SHP77 (cell line): ENCODE measurements around the gene PTPRN2.
"Not testable (repeated sequence)": the region's sequence is repeated elsewhere in the genome, so short reads cannot be mapped to it uniquely, and the experiment has no call there.

Experiments used
- DNase-seq, 2 experiments: peaks; one replicate each; lab custom pipeline; 2025; lab: John Stamatoyannopoulos, UW

The PTPRN2 gene

DNA sequence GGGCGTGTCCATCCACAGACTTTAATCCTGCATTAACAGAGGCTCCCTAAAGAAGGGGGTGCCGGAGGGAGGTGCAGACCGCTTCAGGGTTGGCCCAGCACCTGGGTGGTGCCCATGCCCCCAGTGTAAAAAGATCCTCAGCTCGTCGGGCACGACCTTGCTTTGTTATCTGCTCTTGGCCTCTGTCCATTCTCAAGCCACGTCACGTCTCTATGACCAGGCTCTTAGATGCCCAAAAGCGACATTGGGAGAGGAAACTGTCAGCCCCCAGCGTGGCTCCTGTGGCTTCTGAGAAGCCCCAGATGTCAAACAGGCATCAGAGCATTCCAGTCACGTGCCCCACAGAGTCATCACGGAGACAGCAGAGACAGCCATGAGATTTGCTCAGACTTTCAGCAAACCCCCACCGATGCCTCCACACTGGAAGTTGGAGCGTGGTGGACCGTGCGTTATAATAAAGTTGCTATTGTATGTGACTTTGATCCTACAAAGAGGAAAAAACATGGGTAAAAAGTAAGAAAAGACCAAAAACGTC lies 55.5 kb downstream of the PTPRN2 start:
- DNase-seq = no peak

DNA sequence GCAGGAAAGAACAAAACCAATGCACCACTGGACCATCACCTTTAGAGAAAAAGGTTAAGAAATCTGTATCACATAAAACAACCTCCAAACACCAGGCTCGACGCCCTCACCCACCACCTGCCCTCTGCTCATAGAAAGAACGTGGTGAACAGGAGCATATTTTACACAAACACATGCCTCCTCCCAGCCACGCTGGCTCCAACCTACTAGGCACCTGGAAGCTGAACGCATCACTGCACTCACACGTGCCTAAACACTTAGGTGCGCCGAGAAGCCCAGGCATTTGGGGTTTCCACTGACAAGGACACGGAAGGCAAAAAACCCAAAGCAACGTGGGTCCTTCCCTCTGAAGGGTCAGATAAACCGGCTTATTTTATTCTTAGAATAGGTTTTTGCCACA lies 56.0 kb downstream of the PTPRN2 start:
- peak; percentile 42 to 46 for DNase-seq

DNA sequence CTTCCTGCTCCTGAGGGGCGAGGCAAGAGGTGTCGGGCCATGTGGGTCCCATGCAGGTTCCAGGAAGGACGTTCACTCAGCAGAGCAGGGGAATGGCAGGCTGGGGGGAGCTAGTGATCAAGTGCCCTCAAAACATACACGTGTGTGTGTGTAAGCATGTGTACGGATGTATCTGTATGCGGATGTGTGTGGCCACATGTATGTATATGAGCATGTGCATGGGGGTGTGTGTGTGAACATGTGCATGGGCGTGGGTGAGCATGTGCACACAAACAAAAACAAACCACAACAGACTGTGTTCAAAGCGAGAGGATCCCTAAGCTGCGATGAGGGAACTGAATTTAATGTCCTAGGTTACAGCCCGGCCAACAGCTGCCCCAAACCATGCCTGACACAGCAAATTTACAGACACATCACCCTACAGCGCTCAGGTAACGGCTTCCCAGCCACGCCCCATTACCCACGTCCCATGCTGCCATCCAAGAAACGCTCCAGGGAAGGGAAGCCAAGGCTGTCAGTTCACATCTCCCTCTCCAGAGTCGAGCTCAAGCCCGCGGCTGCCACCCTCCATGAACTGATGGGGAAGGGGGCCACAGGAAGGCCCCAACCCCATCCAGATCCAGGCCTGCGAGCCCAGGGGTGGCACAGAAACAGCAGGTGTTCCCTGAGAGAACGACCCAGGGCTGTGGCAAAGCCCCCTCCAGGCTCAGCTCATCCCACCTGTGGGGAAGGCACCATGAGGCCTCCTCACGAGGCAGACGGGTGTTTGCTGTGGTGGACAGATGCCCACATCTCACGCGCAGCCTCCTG lies 56.6 kb downstream of the PTPRN2 start:
- peak in 1 of 2 experiments; percentile 14 for DNase-seq

DNA sequence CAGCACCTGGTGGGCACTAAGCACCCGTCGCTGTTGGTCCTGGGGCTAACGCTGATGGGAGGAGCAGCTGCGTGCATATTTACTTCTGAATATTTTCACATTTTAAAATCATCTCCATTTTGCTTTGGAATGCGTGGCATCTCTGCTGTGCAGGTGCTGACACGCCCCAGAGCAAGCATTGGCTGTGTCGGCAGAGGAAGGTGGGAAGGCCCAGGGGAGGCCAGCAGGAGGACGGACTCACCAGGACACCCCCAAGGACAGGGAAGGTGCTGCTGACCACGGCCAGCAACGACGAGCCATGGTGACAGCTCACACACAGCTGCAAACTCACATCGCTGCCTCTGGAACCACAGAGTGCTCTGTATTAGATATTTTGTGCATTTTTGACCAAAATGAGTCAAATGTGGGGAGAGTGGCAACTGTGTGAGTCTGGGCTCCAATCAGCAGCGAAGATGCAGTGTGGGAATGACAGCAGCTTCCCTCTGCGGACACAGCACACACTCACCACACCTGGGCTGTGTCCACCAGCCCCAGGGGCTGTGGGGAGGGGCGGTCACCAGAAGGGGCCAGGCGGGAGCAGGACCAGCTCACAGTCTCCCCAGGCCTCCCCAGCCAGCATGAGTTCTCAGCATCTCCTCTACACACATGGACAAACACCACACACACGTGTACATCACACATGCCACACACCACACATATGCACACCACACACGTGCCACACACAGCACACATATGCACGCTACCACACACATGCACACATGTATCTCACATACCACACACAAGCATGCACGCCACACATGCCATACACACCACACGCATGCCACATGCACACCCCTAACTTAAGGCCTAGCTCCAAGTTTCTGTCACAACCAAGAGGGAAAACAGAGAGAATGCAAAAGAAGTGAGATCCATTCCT lies 58.2 kb downstream of the PTPRN2 start:
- no peak for DNase-seq

DNA sequence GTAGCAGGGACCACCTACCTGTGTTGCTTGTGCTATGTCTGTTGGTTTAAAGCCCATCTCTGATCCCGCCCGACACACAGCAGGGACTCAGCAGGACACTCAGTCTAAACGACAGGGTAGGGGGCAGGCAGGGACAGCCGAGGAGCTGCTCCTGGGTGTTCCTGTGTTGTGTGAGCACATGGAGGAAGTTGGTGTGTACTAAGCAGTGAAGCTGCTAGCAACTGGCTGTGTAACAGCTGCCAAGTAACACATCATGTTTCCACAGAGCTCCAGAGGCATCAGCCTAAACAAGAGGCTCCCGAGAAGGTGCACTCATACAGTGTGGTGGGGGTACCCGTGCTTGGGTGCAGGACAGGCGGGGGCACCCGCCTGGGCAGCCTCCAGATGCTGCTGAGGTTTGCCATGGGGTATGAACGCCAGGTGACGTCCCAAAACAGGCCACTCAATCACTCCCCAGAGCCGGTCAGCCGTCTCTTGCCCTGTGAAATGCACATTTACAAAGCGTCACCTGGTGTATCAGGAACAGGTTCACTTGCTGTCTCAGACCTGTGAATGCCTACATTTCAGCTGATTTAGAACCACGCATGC lies 59.6 kb downstream of the PTPRN2 start:
- DNase-seq = no peak

DNA sequence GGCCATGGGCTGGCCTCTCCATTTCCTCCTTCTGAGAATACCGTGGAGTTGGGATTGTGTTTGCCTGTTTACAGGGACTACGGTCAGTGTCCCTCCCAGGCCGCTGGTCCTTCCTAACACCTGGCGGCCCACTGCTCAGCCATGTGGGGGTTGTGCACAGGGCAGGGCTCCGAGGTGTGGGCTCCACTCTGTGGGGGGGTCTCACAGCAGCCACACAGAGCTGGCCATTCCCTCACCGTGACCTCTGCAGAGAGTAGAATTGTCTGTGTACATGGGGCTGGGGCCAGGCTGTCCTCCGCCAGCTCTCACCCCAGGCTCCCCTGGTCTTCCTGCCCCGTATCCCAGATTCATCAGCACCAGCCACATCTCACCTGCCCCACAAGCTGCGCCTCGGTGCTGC lies 60.1 kb downstream of the PTPRN2 start:
- no peak for DNase-seq

DNA sequence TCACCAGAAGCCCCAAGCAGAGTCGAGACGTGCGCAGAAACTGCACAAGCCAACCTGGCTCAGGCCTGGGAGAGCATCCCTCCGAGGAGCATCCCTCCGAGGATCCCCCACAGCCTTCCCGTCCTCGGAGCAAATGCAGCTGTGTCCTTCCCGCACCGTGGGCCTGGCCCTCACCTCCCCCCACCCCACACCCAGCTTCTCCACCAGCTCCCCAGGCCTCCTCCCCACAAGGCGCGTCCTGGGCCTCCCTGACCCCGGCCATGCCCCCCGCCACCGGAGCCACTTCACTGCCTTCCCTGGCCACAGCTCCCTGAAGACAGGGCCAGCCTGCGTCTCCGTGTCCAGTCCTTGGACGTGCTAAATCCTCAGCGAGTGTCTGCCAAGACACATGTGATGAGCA lies 60.6 kb downstream of the PTPRN2 start:
- DNase-seq = no peak

DNA sequence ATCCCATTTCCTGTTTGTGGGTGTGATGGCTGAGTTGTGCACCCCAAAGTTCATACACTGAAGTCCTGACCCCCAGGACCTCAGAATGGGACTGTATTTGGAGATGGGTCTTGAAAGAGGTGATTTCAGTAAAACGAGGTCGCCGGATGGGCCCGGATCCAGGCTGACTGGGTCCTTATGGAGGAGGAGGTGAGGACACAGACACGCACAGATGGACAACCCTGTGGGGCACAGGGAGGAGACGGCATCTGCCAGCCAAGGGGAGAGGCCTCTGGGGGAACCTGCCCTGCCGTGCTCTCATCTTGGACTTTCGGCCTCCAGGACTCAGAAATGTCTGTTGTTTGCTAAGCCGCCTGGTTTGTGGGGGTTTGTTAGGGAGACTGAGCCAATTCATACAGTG lies 61.1 kb downstream of the PTPRN2 start:
- DNase-seq = no peak

DNA sequence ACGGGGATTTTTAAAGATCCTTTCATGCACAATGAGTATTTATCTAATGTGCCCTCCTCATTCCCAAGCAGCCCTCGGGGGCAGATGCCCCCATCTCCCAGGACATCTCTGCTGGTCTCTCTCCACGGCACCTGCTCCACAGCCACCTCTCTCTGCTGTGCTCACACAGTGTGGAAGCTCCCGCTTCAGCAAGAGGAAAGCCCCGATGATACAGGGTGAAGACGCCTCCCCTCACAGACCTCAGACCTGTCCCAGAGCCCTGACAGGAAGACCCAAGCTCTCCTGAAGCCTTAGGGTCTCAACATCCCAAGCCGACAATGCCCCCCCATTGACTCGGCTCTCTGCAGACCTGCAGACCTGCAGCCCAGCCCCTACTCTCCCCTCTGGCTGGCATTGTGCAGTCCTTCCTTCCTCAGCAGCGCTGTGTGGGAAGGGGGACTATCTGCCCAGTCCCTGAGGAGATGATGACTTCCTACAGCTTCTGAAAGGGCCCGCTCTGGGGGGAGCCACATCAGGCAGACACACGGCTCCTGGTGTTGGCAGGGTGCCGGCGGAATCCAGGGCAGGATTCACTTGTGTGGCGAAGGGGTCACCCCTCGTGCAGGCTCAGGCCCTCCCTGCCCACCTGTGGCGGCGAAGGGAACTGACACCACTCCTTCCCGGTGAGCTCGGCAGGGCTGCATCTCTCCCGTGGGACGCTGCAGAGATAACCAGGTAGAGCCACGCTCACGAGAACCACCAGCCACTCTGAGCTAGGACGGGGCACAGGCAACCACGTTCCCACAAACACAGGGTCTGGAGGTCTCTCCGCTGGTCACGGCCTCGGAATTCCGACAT lies 61.8 kb downstream of the PTPRN2 start:
- DNase-seq = no peak

DNA sequence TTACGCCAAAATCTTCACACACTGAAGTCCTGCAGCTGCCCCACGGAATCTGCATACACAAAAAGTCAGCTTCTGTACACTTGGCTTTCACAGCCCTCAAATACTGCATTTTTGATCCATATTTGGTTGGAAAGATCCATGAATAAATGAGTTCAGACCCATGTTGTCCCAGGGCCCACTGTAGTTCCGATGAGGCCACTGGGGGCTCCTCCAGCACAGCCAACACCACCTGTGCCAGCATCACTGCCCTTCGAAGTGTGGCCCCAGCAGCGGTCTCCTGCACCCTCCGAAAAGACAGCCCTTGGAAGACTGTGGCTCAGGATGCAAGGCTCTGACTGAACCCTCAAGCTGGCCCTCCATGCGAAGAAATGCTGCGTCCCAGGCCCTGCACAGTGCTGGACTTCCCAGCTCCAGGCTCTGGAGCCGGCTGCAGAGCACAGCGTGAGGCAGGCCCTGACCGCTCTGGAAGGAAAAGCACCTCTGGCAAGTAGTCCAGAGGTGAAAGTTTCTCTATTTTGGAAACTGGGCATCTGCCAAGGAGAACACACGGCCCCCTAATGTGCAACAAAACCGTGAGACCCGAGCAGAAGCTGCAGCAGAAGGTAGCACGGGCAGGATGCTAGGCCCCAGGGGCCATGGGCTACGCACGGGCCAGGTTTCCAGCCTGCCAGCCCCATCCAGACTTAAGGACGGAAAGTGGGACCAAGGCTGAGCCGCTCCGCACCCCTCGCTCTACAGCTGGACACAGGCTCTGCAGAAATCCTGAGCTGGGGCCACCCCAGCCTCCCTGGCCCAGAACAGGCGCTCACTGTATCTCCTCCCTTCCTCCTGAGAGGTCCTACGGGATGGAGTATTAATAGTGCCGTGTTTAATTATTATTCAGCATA lies 62.6 kb downstream of the PTPRN2 start:
- DNase-seq = no peak

DNA sequence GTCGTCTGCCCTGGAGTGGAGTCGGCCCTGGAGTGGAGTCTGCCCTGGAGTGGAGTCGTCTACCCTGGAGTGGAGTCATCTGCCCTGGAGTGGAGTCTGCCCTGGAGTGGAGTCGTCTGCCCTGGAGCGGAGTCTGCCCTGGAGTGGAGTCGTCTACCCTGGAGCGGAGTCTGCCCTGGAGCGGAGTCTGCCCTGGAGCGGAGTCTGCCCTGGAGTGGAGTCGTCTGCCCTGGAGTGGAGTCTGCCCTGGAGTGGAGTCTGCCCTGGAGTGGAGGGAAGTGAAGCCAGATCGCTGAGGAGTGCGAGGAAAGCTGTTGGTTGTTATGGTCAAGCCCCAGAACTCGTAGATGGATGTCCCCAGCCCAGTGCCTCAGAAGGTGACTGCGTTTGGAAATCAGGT lies 63.3 kb downstream of the PTPRN2 start:
- peak; percentile 38 to 59 for DNase-seq

DNA sequence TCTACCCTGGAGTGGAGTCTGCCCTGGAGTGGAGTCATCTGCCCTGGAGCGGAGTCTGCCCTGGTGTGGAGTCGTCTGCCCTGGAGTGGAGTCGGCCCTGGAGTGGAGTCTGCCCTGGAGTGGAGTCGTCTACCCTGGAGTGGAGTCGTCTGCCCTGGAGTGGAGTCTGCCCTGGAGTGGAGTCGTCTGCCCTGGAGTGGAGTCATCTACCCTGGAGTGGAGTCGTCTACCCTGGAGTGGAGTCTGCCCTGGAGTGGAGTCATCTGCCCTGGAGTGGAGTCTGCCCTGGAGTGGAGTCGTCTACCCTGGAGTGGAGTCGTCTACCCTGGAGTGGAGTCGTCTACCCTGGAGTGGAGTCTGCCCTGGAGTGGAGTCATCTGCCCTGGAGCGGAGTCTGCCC lies 63.7 kb downstream of the PTPRN2 start:
- peak; percentile 7 to 20 for DNase-seq

DNA sequence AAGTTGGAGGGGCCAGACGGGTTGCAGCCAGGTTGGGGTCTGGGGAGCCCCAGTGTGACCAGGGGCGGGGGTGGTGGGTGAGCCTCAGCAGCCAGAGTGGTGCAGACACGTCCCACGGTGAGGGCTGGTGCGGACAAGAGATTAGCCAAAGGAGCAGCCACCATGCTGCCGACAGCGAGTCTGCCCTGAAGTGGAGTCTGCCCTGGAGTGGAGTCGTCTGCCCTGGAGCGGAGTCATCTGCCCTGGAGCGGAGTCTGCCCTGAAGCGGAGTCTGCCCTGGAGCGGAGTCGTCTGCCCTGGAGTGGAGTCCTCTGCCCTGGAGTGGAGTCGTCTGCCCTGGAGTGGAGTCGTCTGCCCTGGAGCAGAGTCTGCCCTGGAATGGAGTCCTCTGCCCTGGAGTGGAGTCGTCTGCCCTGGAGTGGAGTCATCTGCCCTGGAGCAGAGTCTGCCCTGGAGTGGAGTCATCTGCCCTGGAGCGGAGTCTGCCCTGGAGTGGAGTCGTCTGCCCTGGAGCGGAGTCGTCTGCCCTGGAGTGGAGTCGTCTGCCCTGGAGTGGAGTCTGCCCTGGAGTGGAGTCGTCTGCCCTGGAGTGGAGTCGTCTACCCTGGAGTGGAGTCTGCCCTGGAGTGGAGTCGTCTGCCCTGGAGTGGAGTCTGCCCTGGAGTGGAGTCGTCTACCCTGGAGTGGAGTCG lies 64.3 kb downstream of the PTPRN2 start:
- peak in 1 of 2 experiments; percentile 9 for DNase-seq

DNA sequence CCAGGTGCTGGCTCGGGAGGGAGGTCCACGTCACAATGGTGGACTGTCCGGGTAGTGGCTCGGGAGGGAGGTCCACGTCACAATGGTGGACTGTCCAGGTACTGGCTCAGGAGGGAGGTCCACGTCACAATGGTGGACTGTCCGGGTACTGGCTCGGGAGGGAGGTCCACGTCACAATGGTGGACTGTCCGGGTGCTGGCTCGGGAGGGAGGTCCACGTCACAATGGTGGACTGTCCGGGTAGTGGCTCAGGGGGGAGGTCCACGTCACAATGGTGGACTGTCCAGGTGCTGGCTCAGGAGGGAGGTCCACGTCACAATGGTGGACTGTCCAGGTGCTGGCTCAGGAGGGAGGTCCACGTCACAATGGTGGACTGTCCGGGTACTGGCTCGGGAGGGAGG lies 65.8 kb downstream of the PTPRN2 start:
- not testable (repeated sequence) for DNase-seq

DNA sequence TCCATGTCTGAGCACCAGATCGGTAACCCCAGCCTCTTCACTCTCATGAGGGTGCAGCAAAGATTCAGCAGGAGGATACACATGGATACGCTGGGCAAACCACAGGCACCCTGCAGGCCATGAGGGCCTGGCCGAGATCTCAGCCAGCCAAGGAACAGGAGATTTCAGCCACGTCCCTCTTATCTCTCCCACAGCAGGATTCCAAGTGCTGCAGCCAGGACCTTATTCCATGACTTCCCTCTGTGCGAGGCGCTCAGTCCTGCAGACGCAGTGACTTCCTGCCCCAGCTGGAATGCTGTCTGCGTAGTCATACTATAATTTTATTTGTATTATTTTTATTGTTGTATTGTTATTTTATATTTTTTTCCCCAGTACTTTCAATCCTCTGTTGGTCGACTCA lies 66.8 kb downstream of the PTPRN2 start:
- no peak for DNase-seq

DNA sequence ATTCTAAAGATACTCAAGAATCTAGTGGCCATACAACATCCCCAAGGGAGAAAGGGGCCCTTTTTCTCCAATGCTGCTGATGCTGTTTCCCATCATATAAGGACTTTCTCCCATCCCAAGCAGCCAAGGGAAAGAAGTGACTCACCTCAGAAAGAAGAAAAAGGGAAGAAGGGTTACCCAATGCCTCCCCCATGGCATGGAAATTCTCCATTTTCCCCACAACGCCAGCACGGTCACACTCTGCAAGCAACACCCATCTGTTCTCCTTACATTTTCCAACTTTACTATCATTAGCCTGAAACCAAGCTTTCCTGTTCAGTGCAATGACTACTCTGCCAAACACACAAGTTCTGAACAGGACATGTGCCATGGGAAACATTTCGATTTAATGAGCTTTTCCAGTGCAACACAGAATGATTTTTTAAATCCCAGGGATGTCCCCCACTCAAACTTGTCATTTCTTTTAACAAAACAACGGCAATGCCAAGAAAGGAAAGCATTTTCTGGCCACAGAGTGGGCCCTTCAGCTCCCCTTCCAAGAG lies 67.9 kb downstream of the PTPRN2 start:
- no peak for DNase-seq

DNA sequence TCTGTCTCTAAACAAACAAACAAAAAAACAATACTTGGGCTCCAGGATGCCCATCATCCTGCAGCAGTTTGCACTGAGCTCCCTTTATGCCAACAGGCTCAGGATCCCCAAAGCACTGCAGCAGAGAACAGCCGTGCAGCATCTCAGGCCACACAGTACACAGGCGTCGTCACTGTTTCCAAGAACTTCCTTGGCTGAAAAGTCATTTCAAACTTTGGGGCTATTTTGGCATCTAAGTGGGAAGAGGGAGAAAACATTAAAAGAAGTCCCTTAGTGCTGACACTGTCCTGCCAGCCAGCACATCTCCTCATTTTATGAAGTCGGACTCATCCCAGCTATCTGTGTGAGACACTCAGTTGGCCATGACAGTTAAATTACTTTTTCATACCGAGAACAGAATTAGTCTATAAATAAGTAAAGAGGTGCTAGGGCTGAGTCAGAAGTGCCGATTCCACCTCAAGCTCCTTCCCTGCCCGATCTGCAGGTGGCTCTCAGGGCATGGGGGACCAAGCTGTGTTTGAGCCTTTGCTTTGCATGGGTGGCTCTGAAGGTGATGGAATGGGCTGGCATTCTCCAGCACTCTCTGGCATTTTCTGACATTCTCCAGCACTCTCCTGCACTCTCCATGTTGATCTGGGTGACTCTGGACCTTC lies 68.5 kb downstream of the PTPRN2 start:
- no peak for DNase-seq

DNA sequence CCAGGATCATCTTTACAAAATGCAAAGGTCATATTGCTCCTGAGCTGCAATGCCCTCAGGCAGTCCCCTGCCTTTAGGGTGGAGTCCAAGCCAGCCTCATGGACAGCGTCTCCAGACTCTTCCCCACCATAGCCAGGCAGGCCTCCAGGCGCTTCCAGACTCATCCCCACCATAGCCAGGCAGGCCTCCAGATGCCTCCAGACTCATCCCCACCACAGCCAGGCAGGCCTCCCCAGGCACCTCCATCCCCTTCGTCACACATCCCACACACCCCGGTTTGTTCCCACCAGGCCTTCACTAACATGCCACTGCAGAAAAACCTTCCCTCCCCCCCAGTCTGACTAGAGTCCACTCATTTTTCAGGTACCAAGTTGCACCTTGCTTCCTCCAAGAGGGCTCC lies 70.1 kb downstream of the PTPRN2 start:
- no peak for DNase-seq

DNA sequence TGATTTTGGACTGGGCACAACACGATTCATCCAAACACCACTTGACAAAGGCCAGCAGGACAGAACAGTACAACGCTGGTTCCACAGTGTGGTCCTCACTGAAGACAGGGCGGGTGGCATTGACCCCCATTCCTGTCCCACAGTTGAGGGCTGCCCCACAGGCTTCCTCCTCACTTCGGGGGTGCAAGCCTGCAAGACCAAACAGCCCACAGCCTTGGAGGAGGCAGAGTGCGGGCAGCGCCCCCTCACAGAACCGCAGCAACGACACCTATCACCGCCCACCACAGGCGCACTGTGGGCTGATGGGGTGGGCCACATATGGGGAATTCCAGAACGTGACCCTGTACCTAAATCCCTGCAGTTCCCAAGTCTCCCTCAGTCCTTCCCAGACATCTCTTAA lies 70.6 kb downstream of the PTPRN2 start:
- DNase-seq = no peak
